Lower leg skin (tissue), 4 donors: ENCODE measurements around the gene TAF1B. TPM values are rescaled to one million over a fixed set of nuclear protein-coding genes. Genes with fewer than 3 reads are reported as not detected.
A peak's percentile ranks its signal among the peaks of the same experiment; 100 is the strongest.

Experiments used
- DNase-seq, 2 donors: peaks; one replicate each; pipeline ENCODE4 v3.0.0-alpha.2; 2019; ENCODE audit warnings: low spot score in 2 of 2
- H3K4me3 ChIP-seq: fragments of 200-600 bp; sonication (generic); 2 replicates; pipeline ENCODE4 v1.5.1; 2017; ENCODE audit warnings: mild to moderate bottlenecking, low read depth; ENCODE audit not compliant: poor library complexity, severe bottlenecking
- CTCF ChIP-seq, 3 donors: fragments of 450-650 bp; IDR thresholded peaks; one replicate each; pipeline ENCODE4 v1.5.1; 2016; ENCODE audit warnings: antibody characterized with exemption in 3 of 3, mild to moderate bottlenecking in 3 of 3, moderate library complexity in 2 of 3
- POLR2A ChIP-seq, 2 donors: fragments of 450-650 bp; IDR thresholded peaks; one replicate each; pipeline ENCODE4 v1.6.1; 2016 to 2017; ENCODE audit warnings: antibody characterized with exemption in 2 of 2, mild to moderate bottlenecking in 1 of 2, moderate library complexity in 1 of 2
- WGBS, 2 donors: methylation state at CpG; one replicate each; pipeline ENCODE4 v1.1.5; 2018; 5-methylcytosine and 5-hydroxymethylcytosine counted together
- intact Hi-C: fragments of 100-400 bp; cut with DNase I; formaldehyde crosslinking; loops from one replicate; pipeline ENCODE4 v1.15.0; 2023; ENCODE audit warnings: low total_unique reads
- total RNA-seq, 4 donors: library from RNA; depleted of rRNA; stranded (reverse); fragments of >200 nt; gene quantifications; one replicate each; pipeline ENCODE4 v1.1.0, GENCODE V29; 2016

Gene TAF1B
- total RNA-seq, 4 donors from 2014 or later: 11.2 to 26.9 (median 20.1) TPM

- TF ChIP-seq POLR2A (IDR thresholded peaks at IDR 0.05): no peak
- no peak for TF ChIP-seq CTCF (IDR thresholded peaks at IDR 0.05)
- no peak overlapping the region for H3K4me3 ChIP-seq
- DNase-seq: no peak
- intact Hi-C loops: no loop called here
- WGBS, 2 donors: 91 to 93% methylated on average over 10 of the region's 10 CpGs
Observed at GRCh38 chr2:9968553-9969497, 125.6 kb downstream of the TAF1B start.

GRCh38 chr2:9970200-9971044 lies 127.1 kb downstream of the TAF1B start:
- no peak for TF ChIP-seq CTCF (IDR thresholded peaks at IDR 0.05)
- no peak for TF ChIP-seq POLR2A (IDR thresholded peaks at IDR 0.05)
- 55 to 57% methylated on average over 12 of the region's 12 CpGs for WGBS, 2 donors
- DNase-seq: no peak
- intact Hi-C loops: no loop called here
- no peak overlapping the region for H3K4me3 ChIP-seq

GRCh38 chr2:9971105-9971818 lies 128.0 kb downstream of the TAF1B start:
- DNase-seq: no peak
- H3K4me3 ChIP-seq: no peak overlapping the region
- TF ChIP-seq CTCF (IDR thresholded peaks at IDR 0.05) (no peak), POLR2A (IDR thresholded peaks at IDR 0.05) (no peak)
- intact Hi-C loops: no loop called here
- WGBS, 2 donors: 47 to 54% methylated on average over 9 of the region's 9 CpGs

- WGBS, 2 donors: 85 to 89% methylated on average over 6 of the region's 6 CpGs
- intact Hi-C loops: no loop called here
- no peak overlapping the region for H3K4me3 ChIP-seq
- no peak for DNase-seq
- TF ChIP-seq POLR2A (IDR thresholded peaks at IDR 0.05): no peak
- TF ChIP-seq CTCF (IDR thresholded peaks at IDR 0.05): no peak
Observed at GRCh38 chr2:9971890-9972289, 128.6 kb downstream of the TAF1B start.

- no peak overlapping the region for H3K4me3 ChIP-seq
- intact Hi-C loops: no loop called here
- 36 to 55% methylated on average over 13 of the region's 13 CpGs for WGBS, 2 donors
- peak in 1 of 2 donors; percentile 63 for DNase-seq
- no peak for TF ChIP-seq POLR2A (IDR thresholded peaks at IDR 0.05)
- no peak for TF ChIP-seq CTCF (IDR thresholded peaks at IDR 0.05)
Observed at GRCh38 chr2:9972621-9973479, 129.6 kb downstream of the TAF1B start.
